Adrenal gland (tissue), 12 donors: ENCODE results near the gene ANKK1. TPM values are rescaled to one million over a fixed set of nuclear protein-coding genes. Genes with fewer than 3 reads are reported as not detected.

Experiments
- DNase-seq, 7 donors: peaks; one replicate each; pipeline ENCODE4 v3.0.0-alpha.2; 2019 to 2020
- H3K27ac ChIP-seq, 5 donors: fragments of 200-600 bp; sonication (generic) in 4 of 5; 1 replicate in 3 of 5; 2 replicates in 2 of 5; pipeline versions ENCODE4 v1.5.1 to v1.8.0; 2016 to 2020; ENCODE audit warnings: mild to moderate bottlenecking in 1 of 5
- H3K27me3 ChIP-seq: fragments of 200-600 bp; 2 replicates; pipeline ENCODE4 v1.8.0; 2021
- H3K36me3 ChIP-seq, 2 donors: fragments of 200-600 bp; replicated peaks in 1 of 2; 1 replicate in 1 of 2; 2 replicates in 1 of 2; pipeline versions ENCODE4 v1.5.1 to v1.8.0; 2018 to 2022
- H3K4me1 ChIP-seq, 2 donors: fragments of 200-600 bp; replicated peaks in 1 of 2; 1 replicate in 1 of 2; 2 replicates in 1 of 2; pipeline versions ENCODE4 v1.5.1 to v1.8.0; 2018 to 2021
- H3K4me3 ChIP-seq, 4 donors: fragments of 200-600 bp; sonication (generic) in 3 of 4; one replicate each; pipeline ENCODE4 v1.5.1; 2016 to 2018
- H3K9me3 ChIP-seq, 3 donors: fragments of 200-600 bp; sonication (generic) in 1 of 3; replicated peaks in 1 of 3; 1 replicate in 2 of 3; 2 replicates in 1 of 3; pipeline versions ENCODE4 v1.5.1 to v1.8.0; 2016 to 2021
- CTCF ChIP-seq, 6 experiments: fragments of 450-650 bp in 4 of 6; fragments of 200-600 bp in 2 of 6; sonication (generic) in 1 of 6; IDR thresholded peaks; 1 replicate in 5 of 6; 2 replicates in 1 of 6; pipeline versions ENCODE4 v1.5.1 to v1.8.0; 2016 to 2021; ENCODE audit warnings: antibody characterized with exemption in 6 of 6, mild to moderate bottlenecking in 2 of 6, moderate library complexity in 1 of 6
- POLR2A ChIP-seq, 2 donors: fragments of 450-650 bp; IDR thresholded peaks; one replicate each; pipeline ENCODE4 v1.6.1; 2017; ENCODE audit warnings: antibody characterized with exemption in 2 of 2, mild to moderate bottlenecking in 2 of 2, moderate library complexity in 1 of 2
- WGBS, 4 donors: extraction: QIAGEN DNeasy Blood & Tissue Kit in 2 of 4; methylation state at CpG; one replicate each; pipeline versions ENCODE4 v1.1.5 to v1.1.7; 2013 to 2017; 5-methylcytosine and 5-hydroxymethylcytosine counted together
- intact Hi-C, 2 donors: fragments of 100-400 bp; cut with DNase I; formaldehyde crosslinking; loops; one replicate each; pipeline versions ENCODE4 v1.14.1 to v1.15.0; 2022 to 2023
- microRNA-seq, 3 donors: library from miRNA; unstranded; fragments of <30 nt; microRNA quantifications; one replicate each; pipeline ENCODE4, GENCODE V29; 2017 to 2020
- polyA plus RNA-seq, 3 donors: library from polyadenylated mRNA; stranded (reverse); fragments of 200-250 nt in 2 of 3; fragments of 350-450 nt in 1 of 3; fragmentation: Illumina TruSeq in 1 of 3; extraction: RNeasy Lipid Tissue Mini Kit (QIAGEN cat#74804) in 1 of 3; gene quantifications; one replicate each; pipeline ENCODE4 v1.2.3, GENCODE V29; 2013 to 2014
- small RNA-seq, 2 donors: library from RNA; depleted of rRNA; stranded (forward); fragments of <200 nt; gene quantifications; one replicate each; pipeline ENCODE3, GENCODE V24; 2016
- total RNA-seq, 9 donors: library from RNA; depleted of rRNA in 4 of 9; stranded (reverse); fragments of >200 nt in 4 of 9; fragments of 120-200 nt in 1 of 9; fragmentation: NEBNext Ultra II Directional in 1 of 9; extraction: Animal tissue kit (Norgen Biotek cat#: 25700) in 1 of 9; gene quantifications; one replicate each; pipeline versions ENCODE4 v1.1.0 to v1.2.4, GENCODE V29; 2013 to 2023
- donor health status: healthy with polysubstance abuse.
- donor health status: Bipolar disorder and iron deficiency.
- donor health status: DM: yes; HTN: yes; CAD: no.
- donor health status: DM: no; HTN: no; CAD: no.
- donor health status: DM: no; HTN: no; CAD: no.
- donor health status: DM: yes; HTN: yes; CAD: no.

ANKK1 gene
- total and polyA plus RNA-seq, 12 donors, result 0.05 to 3.5 (median 0.18) TPM; not detected in 1

- Histone ChIP-seq H3K27me3 (no peaks in the 10 kb centered on the region), H3K27ac (peak overlapping the region in 1 of 5 donors; percentile 62), H3K9me3 (no peaks in the 10 kb centered on the region), H3K36me3 (no peaks in the 10 kb centered on the region), H3K4me1 (no peaks in the 10 kb centered on the region), H3K4me3 (no peak overlapping the region)
- DNase-seq, result no peak
- intact Hi-C loops, result no loop called here
- no peak for TF ChIP-seq POLR2A (IDR thresholded peaks at IDR 0.05)
- no peak for TF ChIP-seq CTCF (IDR thresholded peaks at IDR 0.05)
- WGBS, 4 donors, result 61 to 77% (median 66%) methylated on average over 4 to 5 of the region's 5 CpGs
Observed at GRCh38 chr11:113448316-113448677, 60.7 kb downstream of the ANKK1 start.

GRCh38 chr11:113449743-113450142, 62.2 kb downstream of the ANKK1 start:
- WGBS, 4 donors, result 74 to 82% (median 79%) methylated on average over 6 of the region's 6 CpGs
- Histone ChIP-seq H3K27me3 (no peaks in the 10 kb centered on the region), H3K4me1 (no peaks in the 10 kb centered on the region), H3K27ac (no peak overlapping the region), H3K9me3 (no peaks in the 10 kb centered on the region), H3K4me3 (no peak overlapping the region), H3K36me3 (no peaks in the 10 kb centered on the region)
- DNase-seq, result no peak
- intact Hi-C loops, result no loop called here
- TF ChIP-seq CTCF (IDR thresholded peaks at IDR 0.05), result no peak
- TF ChIP-seq POLR2A (IDR thresholded peaks at IDR 0.05), result no peak

Small RNA genes lying within 50 kb of the gene (microRNA-seq; reads per million reads assigned to microRNA genes)
- 0 reads per million in 3 donors for gene MIR4301

Small RNA genes lying within 50 kb of the gene (small RNA-seq; reads per million reads assigned to genes)
- gene MIR4301, result 0 reads per million in 2 donors

Other genes starting within 250 kb of the ANKK1 start
- gene TTC12, start 73.2 kb upstream of the ANKK1 start, total RNA-seq, result 10 to 100 TPM in 6 of 9 donors, 1 to 10 TPM in 3; 5.6 to 26.9 (median 17.0) TPM
- gene TTC12, start 73.2 kb upstream of the ANKK1 start, polyA plus RNA-seq, result 10 to 100 TPM in 1 of 3 donors, 1 to 10 TPM in 2; 7.3 to 25.1 (median 7.4) TPM
- 10 to 100 TPM in 1 of 9 donors, 1 to 10 TPM in 2, under 1 TPM in 3, not detected in 3; 0.23 to 11.5 (median 0.76) TPM for gene DRD2, start 87.6 kb downstream of the ANKK1 start, total RNA-seq
- 10 to 100 TPM in 1 of 3 donors, 1 to 10 TPM in 2; 5.3 to 13.8 (median 8.3) TPM for gene DRD2, start 87.6 kb downstream of the ANKK1 start, polyA plus RNA-seq